ENCODE results near the gene PEX11B.
"Not testable (repeated sequence)": the region's sequence is repeated elsewhere in the genome, so short reads cannot be mapped to it uniquely, and the experiment has no call there.

PEX11B gene

DNA sequence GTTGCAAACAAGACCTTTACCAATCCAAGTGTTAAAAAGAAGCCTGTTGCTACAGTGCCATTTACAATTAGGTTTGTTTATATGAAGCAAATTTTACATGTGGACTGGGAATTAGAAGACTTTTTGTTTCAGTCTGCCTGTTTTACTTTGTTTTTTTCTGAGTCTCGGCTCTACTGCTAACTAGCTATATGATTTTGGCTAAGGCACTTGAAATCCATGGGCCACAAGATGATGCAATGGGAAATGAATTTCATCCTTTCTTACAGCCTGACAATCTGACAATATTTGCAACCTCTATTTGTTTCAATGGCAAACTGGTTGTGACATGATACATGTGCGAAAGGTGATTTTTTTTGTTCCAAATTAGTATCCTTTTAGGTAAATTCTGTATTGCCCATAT, 3.7 kb upstream of the PEX11B start:
- Histone ChIP-seq H3K9me3 (ENCODE audit: control insufficient read depth, insufficient read depth, low read depth, low read length) (no peaks in the 10 kb centered on the region), H3K4me1 (ENCODE audit: control insufficient read depth, insufficient read depth, low read length) (peaks cover 3% of the 10 kb centered on the region; the same call in 1 of the 2 replicates), H3K36me3 (ENCODE audit: control insufficient read depth in 2 of 2, insufficient read depth in 1 of 2, low read length in 2 of 2) (peaks cover 0 to 44% of the 10 kb centered on the region in 2 experiments; a peak in 2 of 3 replicates), H3K27ac (ENCODE audit: extremely low read depth, low read depth, low read length) (no peak overlapping the region), H3K4me3 (ENCODE audit: low read depth, low read length) (no peak overlapping the region)
- TF ChIP-seq ZNF391 (tag by site-specific recombination; IDR thresholded peaks at IDR 0.05; ENCODE audit: borderline replicate concordance, low read depth) (no peak), ZBTB17 (tag by site-specific recombination; IDR thresholded peaks at IDR 0.05) (peak; percentile 34; the same call in 1 of the 2 replicates)
- TF ChIP-seq, protein P1, sequence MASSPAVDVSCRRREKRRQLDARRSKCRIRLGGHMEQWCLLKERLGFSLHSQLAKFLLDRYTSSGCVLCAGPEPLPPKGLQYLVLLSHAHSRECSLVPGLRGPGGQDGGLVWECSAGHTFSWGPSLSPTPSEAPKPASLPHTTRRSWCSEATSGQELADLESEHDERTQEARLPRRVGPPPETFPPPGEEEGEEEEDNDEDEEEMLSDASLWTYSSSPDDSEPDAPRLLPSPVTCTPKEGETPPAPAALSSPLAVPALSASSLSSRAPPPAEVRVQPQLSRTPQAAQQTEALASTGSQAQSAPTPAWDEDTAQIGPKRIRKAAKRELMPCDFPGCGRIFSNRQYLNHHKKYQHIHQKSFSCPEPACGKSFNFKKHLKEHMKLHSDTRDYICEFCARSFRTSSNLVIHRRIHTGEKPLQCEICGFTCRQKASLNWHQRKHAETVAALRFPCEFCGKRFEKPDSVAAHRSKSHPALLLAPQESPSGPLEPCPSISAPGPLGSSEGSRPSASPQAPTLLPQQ (tag by site-specific recombination; IDR thresholded peaks at IDR 0.05), result peak; percentile 20; the same call in 1 of the 2 replicates
- CTCF ChIA-PET, result interaction anchor here (0.8 to 1.8 kb wide), 2 partner anchors 30 to 223 kb away, joined by 3 to 9 read pairs; no protein-coding TSS in a partner anchor
- POLR2A ChIA-PET, result interaction anchor here (1.1 kb wide), 1 partner anchor 42 kb away, joined by 3 read pairs; the partner anchor contains the start of genes ANKRD34A and POLR3GL

DNA sequence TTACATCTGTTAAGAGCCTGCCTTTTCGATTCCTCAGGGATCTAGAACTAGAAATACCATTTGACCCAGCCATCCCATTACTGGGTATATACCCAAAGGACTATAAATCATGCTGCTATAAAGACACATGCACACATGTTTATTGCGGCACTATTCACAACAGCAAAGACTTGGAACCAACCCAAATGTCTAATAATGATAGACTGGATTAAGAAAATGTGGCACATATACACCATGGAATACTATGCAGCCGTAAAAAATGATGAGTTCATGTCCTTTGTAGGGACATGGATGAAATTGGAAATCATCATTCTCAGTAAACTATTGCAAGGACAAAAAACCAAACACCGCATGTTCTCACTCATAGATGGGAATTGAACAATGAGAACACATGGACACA, 1.8 kb upstream of the PEX11B start:
- H3K36me3 ChIP-seq (ENCODE audit: control insufficient read depth in 2 of 2, insufficient read depth in 1 of 2, low read length in 2 of 2), result peaks cover 5 to 45% of the 10 kb centered on the region in 2 experiments; a peak in 2 of 3 replicates
- H3K4me1 ChIP-seq (ENCODE audit: control insufficient read depth, insufficient read depth, low read length); H3K9me3 ChIP-seq (ENCODE audit: control insufficient read depth, insufficient read depth, low read depth, low read length); CTCF ChIA-PET; POLR2A ChIA-PET; H3K27ac ChIP-seq (ENCODE audit: extremely low read depth, low read depth, low read length); H3K4me3 ChIP-seq (ENCODE audit: low read depth, low read length): not testable (repeated sequence)
- TF ChIP-seq ZNF146 (tag by site-specific recombination; IDR thresholded peaks at IDR 0.05), result peak; percentile 100
- TF ChIP-seq ZNF580 (tag by site-specific recombination; IDR thresholded peaks at IDR 0.05), result peak; percentile 80; the same call in 1 of the 2 replicates

DNA sequence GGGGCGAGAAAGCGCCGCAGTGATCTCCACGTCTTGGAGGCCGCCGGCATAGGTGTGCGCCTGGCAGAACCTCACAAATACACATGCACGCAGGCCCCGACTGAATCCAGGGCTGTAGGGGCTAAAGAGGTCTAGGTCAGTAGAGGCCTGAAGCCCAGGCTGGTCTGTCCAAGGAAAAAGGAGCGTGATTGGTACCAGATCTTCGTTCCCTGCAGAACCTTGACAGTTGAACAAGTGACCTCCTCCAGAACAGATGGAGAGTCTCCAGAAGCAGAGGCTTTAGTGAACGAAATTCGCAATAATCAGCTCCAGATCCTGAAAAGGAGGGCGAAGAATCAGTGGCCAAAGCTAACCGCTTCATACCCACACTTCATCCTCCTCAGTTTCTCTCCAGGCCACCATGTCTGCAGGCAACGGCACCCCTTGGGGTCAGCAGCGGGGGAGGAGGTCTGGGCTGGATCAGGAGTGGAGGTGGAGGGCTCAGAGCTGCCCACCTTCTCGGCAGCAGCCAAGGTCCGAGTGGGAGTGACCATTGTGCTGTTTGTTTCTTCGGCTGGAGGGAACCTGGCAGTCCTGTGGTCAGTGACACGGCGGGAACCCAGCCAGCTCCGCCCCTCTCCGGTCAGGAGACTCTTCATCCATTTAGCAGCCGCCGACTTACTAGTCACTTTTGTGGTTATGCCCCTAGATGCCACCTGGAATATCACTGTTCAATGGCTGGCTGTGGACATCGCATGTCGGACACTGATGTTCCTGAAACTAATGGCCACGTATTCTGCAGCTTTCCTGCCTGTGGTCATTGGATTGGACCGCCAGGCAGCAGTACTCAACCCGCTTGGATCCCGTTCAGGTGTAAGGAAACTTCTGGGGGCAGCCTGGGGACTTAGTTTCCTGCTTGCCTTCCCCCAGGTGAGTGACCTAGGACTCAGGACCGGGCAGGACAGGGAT, 749 bp upstream of the PEX11B start:
- CTCF ChIA-PET, result interaction anchor here (0.7 to 1.4 kb wide), 6 partner anchors 10 to 93 kb away, joined by 3 to 4 read pairs (median 3); partner anchors contain the start of genes ITGA10 and PIAS3
- peaks cover 5 to 49% of the 10 kb centered on the region in 2 experiments; a peak in 2 of 3 replicates for H3K36me3 ChIP-seq (ENCODE audit: control insufficient read depth in 2 of 2, insufficient read depth in 1 of 2, low read length in 2 of 2)
- TF ChIP-seq ZBTB48 (tag by site-specific recombination; IDR thresholded peaks at IDR 0.05) (peak; percentile 0; the same call in 1 of the 2 replicates), ZNF521 (tag by site-specific recombination; IDR thresholded peaks at IDR 0.05) (no peak), ZNF423 (tag by site-specific recombination; IDR thresholded peaks at IDR 0.05) (no peak), ZNF121 (tag by site-specific recombination; IDR thresholded peaks at IDR 0.05) (no peak), ZNF280D (tag by site-specific recombination; IDR thresholded peaks at IDR 0.05) (no peak), ZNF600 (tag by site-specific recombination; IDR thresholded peaks at IDR 0.05) (peak; percentile 88), PRDM2 (tag by site-specific recombination; IDR thresholded peaks at IDR 0.05; ENCODE audit: borderline replicate concordance) (no peak), ZNF707 (tag by site-specific recombination; IDR thresholded peaks at IDR 0.05) (no peak), ZNF426 (tag by site-specific recombination; IDR thresholded peaks at IDR 0.05) (no peak), ZNF341 (tag by site-specific recombination; IDR thresholded peaks at IDR 0.05; ENCODE audit: low read depth) (no peak), ZNF24 (tag by site-specific recombination; IDR thresholded peaks at IDR 0.05) (no peak)

More for the DNA sequence above, 749 bp upstream of the PEX11B start:
- H3K27ac ChIP-seq (ENCODE audit: extremely low read depth, low read depth, low read length), result peak overlapping the region; percentile 28; the same call in 1 of the 2 replicates
- no peaks in the 10 kb centered on the region for H3K9me3 ChIP-seq (ENCODE audit: control insufficient read depth, insufficient read depth, low read depth, low read length)
- peaks cover 3% of the 10 kb centered on the region; the same call in 1 of the 2 replicates for H3K4me1 ChIP-seq (ENCODE audit: control insufficient read depth, insufficient read depth, low read length)
- POLR2A ChIA-PET, result interaction anchor here (0.5 to 1.8 kb wide), 5 partner anchors 8 to 60 kb away, joined by 3 to 15 read pairs (median 4); partner anchors contain the start of genes LIX1L and RBM8A
- H3K4me3 ChIP-seq (ENCODE audit: low read depth, low read length), result peak overlapping the region; percentile 76

All from HEK293 (cell line).